ENCODE measurements around the gene NCK1.

The NCK1 gene

GRCh38 chr3:136925425-136926190 is 63.6 kb downstream of the NCK1 start:
- TF ChIP-seq CTCF (IDR thresholded peaks at IDR 0.05; ENCODE audit: borderline replicate concordance, insufficient read depth, low read depth, low read length): no peak

GRCh38 chr3:136928240-136928639 is 66.2 kb downstream of the NCK1 start:
- no peak overlapping the region for H3K4me3 ChIP-seq (ENCODE audit: low read depth, low read length)
- no peak for TF ChIP-seq CTCF (IDR thresholded peaks at IDR 0.05; ENCODE audit: borderline replicate concordance, insufficient read depth, low read depth, low read length)

More at GRCh38 chr3:136925425-136926190, 63.6 kb downstream of the NCK1 start:
- no peak overlapping the region for H3K4me3 ChIP-seq (ENCODE audit: low read depth, low read length)

GRCh38 chr3:136929977-136930670 is 68.1 kb downstream of the NCK1 start:
- TF ChIP-seq CTCF (IDR thresholded peaks at IDR 0.05; ENCODE audit: borderline replicate concordance, insufficient read depth, low read depth, low read length): no peak
- H3K4me3 ChIP-seq (ENCODE audit: low read depth, low read length): no peak overlapping the region

- no peak overlapping the region for H3K4me3 ChIP-seq (ENCODE audit: low read depth, low read length)
These were observed 69.6 kb downstream of the NCK1 start for GRCh38 chr3:136931606-136932005.

GRCh38 chr3:136932523-136932922 is 70.5 kb downstream of the NCK1 start:
- no peak overlapping the region for H3K4me3 ChIP-seq (ENCODE audit: low read depth, low read length)
- no peak for TF ChIP-seq CTCF (IDR thresholded peaks at IDR 0.05; ENCODE audit: borderline replicate concordance, insufficient read depth, low read depth, low read length)

More at GRCh38 chr3:136931606-136932005, 69.6 kb downstream of the NCK1 start:
- no peak for TF ChIP-seq CTCF (IDR thresholded peaks at IDR 0.05; ENCODE audit: borderline replicate concordance, insufficient read depth, low read depth, low read length)

- H3K4me3 ChIP-seq (ENCODE audit: low read depth, low read length): no peak overlapping the region
- no peak for TF ChIP-seq CTCF (IDR thresholded peaks at IDR 0.05; ENCODE audit: borderline replicate concordance, insufficient read depth, low read depth, low read length)
These were observed 71.2 kb downstream of the NCK1 start for GRCh38 chr3:136932978-136933772.
